GM18511 (cell line): ENCODE results near the gene PSMB3.
A peak's percentile ranks its signal among the peaks of the same experiment; 100 is the strongest.

Source experiments
- ATAC-seq: cut with Tn5 transposase; IDR thresholded peaks from one replicate; pipeline ENCODE4 v1.9.1; 2021; ENCODE audit warnings: mild to moderate bottlenecking, moderate library complexity; ENCODE audit not compliant: unreplicated experiment

Gene PSMB3

DNA sequence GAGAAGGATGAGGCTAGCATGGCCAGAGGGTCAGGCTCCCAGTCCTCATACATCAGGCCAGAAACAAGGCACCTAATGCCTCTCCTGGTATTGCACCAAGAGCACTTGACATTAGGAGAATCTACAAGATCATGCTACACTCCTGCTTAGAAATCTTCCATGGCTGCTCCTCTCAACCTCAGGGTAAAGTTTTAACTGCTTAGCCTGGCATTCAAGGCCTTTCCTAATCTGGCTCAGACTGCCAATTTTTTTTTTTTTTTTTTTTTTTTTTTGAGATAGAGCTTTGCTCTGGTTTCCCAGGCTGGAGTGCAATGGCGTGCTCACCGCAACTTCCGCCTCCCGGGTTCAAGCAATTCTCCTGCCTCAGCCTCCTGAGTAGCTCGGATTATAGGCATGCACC lies 38.6 kb downstream of the PSMB3 start:
- no peak for ATAC-seq

DNA sequence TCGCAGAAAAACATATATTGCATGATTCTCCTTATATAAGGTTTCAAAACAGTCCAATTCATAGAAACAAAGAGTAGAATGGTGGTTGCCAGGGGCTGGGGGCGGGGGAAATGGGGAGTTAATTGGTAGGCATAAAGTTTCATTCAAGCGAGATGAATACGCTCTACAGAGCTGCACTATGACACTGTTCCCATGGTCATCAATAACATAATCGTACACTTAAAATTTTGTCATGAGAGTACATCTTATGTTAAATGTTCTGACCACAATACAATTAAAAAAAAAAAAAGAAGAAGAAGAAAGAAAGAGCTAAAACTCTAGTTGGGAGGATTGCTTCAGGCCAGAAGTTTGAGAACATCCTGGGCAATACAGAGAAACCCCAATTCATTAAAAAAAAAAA lies 41.7 kb downstream of the PSMB3 start:
- ATAC-seq, result no peak

DNA sequence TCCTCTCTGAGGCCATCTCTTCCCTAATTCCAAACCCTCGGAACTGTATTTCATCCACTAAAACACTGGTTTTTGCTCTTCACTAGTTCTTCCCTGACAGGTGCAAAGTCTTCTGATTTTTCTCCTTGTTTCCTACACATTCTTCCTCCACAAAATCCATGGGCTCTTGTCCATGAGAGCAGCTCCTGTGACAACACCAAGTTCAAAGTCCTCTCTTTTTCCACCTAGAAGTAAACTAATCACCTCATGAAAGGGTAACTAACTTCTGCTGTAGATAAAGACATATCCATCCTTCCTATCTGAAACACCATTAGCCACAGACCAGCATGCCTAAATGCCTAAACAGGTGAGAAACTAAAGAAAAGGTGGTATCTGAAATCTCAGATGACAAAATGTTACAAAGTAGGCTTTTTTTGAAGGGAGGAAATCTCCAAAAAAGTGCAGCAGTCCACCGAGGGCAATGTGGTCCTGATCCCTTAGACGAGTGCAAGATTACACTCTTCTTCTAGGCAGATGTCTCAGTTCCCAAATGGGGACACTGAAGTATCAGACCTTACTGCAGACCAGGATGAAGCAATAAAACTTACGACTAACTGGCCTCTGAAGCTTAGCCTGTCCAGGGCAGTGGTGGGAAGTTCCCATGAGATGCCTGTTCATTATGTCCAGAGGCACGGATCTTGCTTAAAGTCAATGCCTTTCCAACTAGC lies 44.1 kb downstream of the PSMB3 start:
- ATAC-seq, result no peak

DNA sequence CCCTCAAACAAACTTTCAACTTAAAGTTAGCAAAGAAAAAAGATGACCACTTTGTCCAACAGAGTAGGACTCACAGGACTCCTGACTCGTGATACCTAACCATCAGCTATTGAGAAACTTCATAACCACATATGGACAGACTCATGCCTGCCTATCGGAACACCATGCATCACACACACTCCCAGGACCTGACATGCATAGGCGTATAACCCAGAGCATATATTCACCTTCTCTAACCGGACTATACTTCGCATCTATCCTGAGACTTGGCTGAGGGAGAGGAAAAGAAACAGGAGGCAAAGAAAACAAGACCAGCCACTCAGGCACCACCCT lies 44.6 kb downstream of the PSMB3 start:
- ATAC-seq, result no peak

DNA sequence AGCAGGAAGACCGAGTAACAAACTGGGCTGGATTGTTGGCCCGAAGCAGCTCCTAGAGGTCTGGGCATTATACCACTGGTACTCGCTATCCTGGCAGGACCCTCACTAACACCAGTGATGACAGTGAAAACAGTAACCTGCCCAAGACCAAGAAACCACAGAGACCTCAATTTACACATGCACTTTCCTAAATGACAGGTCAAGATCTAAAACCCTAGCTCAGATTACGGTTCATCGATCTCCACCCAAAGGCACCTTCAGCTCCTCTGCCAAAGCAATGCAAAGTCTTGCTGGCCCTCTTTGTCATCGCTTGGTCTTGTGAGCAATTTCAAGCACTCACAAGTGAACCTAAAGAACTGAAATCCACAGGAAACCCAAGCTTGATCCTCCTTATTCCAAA lies 45.3 kb downstream of the PSMB3 start:
- no peak for ATAC-seq

DNA sequence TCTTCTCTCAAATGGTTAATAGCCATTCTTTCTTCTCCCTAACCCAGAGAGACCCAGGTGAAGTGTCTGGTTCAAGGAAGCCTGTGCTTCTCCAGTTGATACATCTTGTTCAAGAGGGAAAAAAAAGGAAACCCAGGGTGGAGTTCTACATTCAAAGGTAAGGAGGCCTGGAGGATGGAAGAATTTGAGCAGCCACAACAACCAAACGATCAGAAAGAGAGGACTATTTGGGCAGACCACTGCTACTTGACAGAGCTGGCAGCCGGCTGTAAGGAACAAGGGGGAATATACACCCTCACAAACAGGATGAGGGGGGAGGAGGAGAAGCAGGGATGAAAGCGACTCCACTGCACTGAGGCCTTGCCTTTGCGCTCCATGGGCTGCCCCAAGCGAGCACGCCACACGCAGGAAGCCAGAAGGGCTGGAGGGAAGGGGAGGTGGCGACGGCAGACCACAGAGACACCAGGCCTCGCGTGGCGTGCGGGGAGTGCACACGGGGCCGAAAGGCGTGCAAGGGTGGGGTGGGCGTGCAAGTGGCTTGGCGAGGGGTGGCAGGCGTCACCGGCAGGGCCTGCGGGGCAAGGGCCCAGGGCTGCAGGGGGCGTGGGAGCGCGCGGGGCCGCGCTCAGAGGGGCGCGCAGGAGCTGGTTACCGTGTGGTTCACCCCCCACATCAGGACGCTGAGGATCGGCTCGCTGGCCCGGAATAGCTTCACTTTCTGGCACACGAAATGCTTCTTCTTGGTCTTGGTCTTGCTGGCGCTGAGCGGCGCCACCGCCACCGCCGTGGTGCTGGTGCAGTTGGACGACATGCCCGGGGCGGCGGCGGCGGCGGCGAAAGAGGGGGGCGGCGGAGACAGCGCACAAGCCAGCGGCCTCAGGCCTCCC lies 46.3 kb downstream of the PSMB3 start:
- ATAC-seq, result peak; percentile 29

DNA sequence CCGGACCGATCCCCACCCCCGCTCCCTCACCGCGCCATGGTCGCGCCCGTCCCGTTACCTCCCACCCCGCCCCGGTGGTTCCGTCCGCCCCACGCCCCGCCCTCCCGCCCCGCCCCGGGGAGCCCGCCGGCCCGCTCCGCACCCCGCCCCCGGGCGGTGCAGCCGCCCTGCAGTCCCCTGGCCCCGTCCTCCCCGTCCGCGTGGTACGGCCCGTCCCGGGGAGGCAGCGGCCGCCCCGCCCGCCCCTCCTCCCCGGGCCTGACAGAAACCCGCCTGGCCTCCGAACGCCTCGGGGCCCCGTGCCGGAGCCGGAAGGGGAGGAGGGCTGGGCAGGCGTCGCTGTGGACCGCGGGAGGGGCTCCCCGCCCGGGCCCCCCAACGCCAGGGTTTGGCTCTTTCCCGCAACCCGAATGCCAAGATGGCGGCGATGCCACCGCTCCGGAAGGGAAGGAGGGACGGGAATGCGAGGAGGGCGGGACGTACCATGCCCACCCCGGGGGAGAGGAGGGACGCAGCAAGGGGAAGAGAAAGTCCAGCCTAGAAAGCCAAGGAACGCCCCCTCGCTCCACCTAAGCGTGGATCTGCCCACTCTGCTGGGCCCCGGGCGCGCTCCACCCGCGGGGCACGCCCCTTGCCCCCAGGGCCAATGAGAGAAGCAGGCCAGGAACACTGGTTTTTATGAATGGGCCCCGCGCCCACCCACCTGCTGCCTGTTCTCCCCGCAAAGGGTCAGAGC lies 47.1 kb downstream of the PSMB3 start, which contains the start of gene PIP4K2B:
Gene PIP4K2B (minus strand): TSS at position 56 of the 736 bp plus-strand sequence. CDS start 132 bp downstream, outside the sequence.
- peak; percentile 90 for ATAC-seq

DNA sequence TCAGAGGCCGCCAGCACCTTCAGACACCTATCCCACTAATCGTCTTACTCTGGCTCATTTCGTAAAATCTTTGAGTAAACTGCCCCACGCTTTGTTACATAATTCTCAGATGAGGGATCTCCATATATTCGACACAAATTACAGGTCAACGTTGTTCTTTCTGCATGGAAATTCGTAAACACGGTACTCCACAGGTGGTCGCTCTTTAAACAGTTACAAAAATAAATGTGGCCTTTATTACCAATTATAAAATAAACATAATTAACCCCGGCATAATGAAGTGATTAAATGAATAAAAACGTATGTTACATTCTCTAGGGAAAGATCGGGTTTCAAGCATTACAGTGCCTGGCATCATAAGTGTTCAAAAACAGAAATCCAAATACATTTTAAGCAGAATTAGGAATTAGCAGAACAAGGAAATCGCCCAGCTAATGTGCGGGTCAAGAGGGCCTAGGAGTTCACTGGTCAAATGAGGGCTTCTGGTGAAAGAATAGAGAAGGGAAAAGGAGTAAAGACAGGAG lies 47.8 kb downstream of the PSMB3 start:
- no peak for ATAC-seq

DNA sequence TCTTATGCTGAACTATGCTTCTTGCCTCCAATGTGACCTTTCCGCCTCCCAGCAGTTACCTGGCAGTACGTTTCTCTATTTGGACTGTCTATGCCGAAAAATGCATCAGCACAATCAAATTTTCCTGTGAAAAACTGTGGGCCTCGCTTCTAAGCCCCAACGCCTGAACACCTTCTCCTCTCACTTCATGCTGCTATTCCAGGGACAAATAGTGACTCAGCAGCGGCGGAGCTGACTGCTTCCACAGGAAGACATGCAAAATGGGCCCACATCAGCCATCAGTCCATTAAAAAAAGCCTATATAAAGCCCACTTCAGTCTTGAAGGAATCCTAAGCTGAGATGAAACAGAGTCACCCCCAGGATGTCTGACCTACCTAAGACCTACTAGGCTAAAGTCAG lies 57.3 kb downstream of the PSMB3 start:
- no peak for ATAC-seq
